ENCODE data around the gene GALE. TPM values are rescaled to one million over a fixed set of nuclear protein-coding genes. Genes with fewer than 3 reads are reported as not detected.

GALE gene
- total and polyA plus RNA-seq, 2 of the 13 experiments (the other 11 are each of a cell fraction or from before 2014, with no cell fraction given): 85.2 to 88.4 TPM

DNA sequence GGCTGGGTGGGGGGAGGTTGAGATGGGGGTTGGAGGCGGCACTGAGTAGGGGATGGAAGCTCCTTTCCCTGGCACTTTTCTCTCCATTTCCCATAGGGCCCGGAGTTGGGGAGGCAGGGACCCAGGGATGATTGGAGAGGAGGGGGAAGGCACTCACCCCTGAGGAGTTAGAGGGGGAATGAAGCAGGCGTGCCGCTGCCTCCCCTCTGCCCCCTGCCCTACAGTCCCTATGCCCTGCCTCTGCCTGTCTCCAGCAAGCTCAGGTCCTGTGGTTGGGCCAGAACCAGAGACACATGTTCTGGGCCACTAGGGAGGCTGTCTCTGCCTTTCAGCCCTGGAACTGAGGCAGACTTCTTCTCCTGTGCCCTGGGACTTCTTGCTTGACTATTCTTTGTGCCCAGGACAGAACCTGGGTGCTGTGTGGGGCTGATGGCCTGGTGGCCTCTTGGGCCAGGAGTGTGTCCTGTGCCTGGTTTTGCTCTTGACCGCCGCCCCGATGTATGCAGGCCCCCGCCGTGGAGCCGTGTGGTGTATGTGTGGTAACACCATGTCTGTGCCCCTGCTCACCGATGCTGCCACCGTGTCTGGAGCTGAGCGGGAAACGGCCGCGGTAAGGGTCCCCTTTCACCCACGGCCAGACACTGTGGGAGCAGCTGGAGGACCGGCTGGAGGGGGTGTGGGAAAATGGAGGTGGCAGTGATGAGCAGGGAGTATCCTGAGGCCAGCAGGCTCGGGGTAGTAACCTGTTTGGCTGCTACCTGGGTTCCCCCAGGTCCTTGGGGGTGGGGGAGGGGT is 8.2 kb downstream of the GALE start:
- H3K4me2 ChIP-seq (ENCODE audit: low read depth, low read length): peak overlapping the region; percentile 99
- peak overlapping the region; percentile 32 for H3K27ac ChIP-seq (ENCODE audit: extremely low read length, insufficient read depth, low read length)
- H2AFZ ChIP-seq (ENCODE audit: low read length): no peak overlapping the region
- DNase-seq (ENCODE audit: low spot score) (no peak), ATAC-seq (no peak), FAIRE-seq (no peak)
- H3K9ac ChIP-seq (ENCODE audit: insufficient read depth, low read depth, low read length): peak overlapping the region; percentile 88
- TF ChIP-seq AGO2 (optimal IDR thresholded peaks at IDR 0.05; ENCODE audit: low read depth, low read length) (peak; percentile 44), ZBTB38 (CRISPR knock-in tag; IDR thresholded peaks at IDR 0.05) (0 out of 2 replicates have a peak, but pooled peaks have one; percentile 25)
- TF ChIP-seq, protein P1, sequence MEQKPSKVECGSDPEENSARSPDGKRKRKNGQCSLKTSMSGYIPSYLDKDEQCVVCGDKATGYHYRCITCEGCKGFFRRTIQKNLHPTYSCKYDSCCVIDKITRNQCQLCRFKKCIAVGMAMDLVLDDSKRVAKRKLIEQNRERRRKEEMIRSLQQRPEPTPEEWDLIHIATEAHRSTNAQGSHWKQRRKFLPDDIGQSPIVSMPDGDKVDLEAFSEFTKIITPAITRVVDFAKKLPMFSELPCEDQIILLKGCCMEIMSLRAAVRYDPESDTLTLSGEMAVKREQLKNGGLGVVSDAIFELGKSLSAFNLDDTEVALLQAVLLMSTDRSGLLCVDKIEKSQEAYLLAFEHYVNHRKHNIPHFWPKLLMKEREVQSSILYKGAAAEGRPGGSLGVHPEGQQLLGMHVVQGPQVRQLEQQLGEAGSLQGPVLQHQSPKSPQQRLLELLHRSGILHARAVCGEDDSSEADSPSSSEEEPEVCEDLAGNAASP (CRISPR knock-in tag; IDR thresholded peaks at IDR 0.05; ENCODE audit: borderline replicate concordance): no peak
- TF ChIP-seq, protein P2, sequence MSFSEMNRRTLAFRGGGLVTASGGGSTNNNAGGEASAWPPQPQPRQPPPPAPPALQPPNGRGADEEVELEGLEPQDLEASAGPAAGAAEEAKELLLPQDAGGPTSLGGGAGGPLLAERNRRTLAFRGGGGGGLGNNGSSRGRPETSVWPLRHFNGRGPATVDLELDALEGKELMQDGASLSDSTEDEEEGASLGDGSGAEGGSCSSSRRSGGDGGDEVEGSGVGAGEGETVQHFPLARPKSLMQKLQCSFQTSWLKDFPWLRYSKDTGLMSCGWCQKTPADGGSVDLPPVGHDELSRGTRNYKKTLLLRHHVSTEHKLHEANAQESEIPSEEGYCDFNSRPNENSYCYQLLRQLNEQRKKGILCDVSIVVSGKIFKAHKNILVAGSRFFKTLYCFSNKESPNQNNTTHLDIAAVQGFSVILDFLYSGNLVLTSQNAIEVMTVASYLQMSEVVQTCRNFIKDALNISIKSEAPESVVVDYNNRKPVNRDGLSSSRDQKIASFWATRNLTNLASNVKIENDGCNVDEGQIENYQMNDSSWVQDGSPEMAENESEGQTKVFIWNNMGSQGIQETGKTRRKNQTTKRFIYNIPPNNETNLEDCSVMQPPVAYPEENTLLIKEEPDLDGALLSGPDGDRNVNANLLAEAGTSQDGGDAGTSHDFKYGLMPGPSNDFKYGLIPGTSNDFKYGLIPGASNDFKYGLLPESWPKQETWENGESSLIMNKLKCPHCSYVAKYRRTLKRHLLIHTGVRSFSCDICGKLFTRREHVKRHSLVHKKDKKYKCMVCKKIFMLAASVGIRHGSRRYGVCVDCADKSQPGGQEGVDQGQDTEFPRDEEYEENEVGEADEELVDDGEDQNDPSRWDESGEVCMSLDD (CRISPR knock-in tag; IDR thresholded peaks at IDR 0.05; ENCODE audit: borderline replicate concordance): no peak
- TF ChIP-seq, protein P3, sequence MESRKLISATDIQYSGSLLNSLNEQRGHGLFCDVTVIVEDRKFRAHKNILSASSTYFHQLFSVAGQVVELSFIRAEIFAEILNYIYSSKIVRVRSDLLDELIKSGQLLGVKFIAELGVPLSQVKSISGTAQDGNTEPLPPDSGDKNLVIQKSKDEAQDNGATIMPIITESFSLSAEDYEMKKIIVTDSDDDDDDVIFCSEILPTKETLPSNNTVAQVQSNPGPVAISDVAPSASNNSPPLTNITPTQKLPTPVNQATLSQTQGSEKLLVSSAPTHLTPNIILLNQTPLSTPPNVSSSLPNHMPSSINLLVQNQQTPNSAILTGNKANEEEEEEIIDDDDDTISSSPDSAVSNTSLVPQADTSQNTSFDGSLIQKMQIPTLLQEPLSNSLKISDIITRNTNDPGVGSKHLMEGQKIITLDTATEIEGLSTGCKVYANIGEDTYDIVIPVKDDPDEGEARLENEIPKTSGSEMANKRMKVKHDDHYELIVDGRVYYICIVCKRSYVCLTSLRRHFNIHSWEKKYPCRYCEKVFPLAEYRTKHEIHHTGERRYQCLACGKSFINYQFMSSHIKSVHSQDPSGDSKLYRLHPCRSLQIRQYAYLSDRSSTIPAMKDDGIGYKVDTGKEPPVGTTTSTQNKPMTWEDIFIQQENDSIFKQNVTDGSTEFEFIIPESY (CRISPR knock-in tag; IDR thresholded peaks at IDR 0.05): peak; percentile 48; the same call in 1 of the 2 replicates
- peaks cover 15 to 43% of the 10 kb centered on the region in 2 experiments; a peak in 4 of 5 replicates for H3K36me3 ChIP-seq (replicated peaks in 1 of 2; ENCODE audit: control insufficient read depth in 1 of 2, insufficient read depth in 2 of 2, low read length in 2 of 2)
- ChIA-PET POLR2A (interaction anchor here (0.9 to 4.5 kb wide), 5 partner anchors 8 to 100 kb away, joined by 3 to 101 read pairs (median 11); partner anchors contain the start of genes GALE, PITHD1 and RPL11), CTCF (ENCODE audit: low intra/inter-chr PET ratio, low total read pairs) (no interaction called here)
- intact Hi-C loops (cut with micrococcal nuclease; ENCODE audit: unreplicated experiment) (no loop called here), in situ Hi-C loops (cut with HindIII; ENCODE audit: extremely low pct_ligation_motif_present, low pct_unique_long_range_greater_than_20kb) (no loop called here)
- H4K20me1 ChIP-seq (ENCODE audit: insufficient read depth, low read length): peaks cover 4% of the 10 kb centered on the region; the same call in 1 of the 2 replicates
- WGBS (ENCODE audit: low lambda C conversion rate): 84% methylated on average over 11 of the region's 19 CpGs
- H3K4me3 ChIP-seq (replicated peaks in 1 of 3; ENCODE audit: insufficient read depth in 1 of 3, low read depth in 2 of 3, low read length in 3 of 3): peak overlapping the region; percentile 88 to 98 (median 97)
- H3K27me3 ChIP-seq (ENCODE audit: control insufficient read depth in 1 of 2, insufficient read depth in 2 of 2, low read length in 2 of 2): no peaks in the 10 kb centered on the region; a peak in 1 of 5 replicates
- H3K4me1 ChIP-seq (ENCODE audit: insufficient read depth, low read length): peaks cover 34% of the 10 kb centered on the region
- no peaks in the 10 kb centered on the region for H3K9me3 ChIP-seq (ENCODE audit: low read length)
- peaks cover 22% of the 10 kb centered on the region for H3K79me2 ChIP-seq (ENCODE audit: insufficient read depth, low read length)
- no TSS peak for BruUV-seq (replicated peaks)
